Endothelial cell of umbilical vein (primary cell): ENCODE data around the gene GJA10.

Experiments used
- EZH2 ChIP-seq: IDR thresholded peaks from 2 replicates; pipeline ENCODE4 v1.6.1; 2012; ENCODE audit warnings: borderline replicate concordance, low read depth, mild to moderate bottlenecking, moderate library complexity, low read length, inconsistent platforms; ENCODE audit not compliant: severe bottlenecking
- JUN ChIP-seq: IDR thresholded peaks from 2 replicates; pipeline ENCODE4 v1.6.1; 2011; ENCODE audit warnings: borderline replicate concordance, low read depth; ENCODE audit not compliant: insufficient read length, insufficient read depth
- POLR2A ChIP-seq: IDR thresholded peaks from 2 replicates; pipeline ENCODE4 v1.6.1; 2012; ENCODE audit warnings: low read depth, mild to moderate bottlenecking, control low read depth, low read length
- POLR2AphosphoS5 ChIP-seq: IDR thresholded peaks from 2 replicates; pipeline ENCODE4 v1.6.1; 2012; ENCODE audit warnings: low read depth, mild to moderate bottlenecking, control low read depth, low read length, moderate library complexity; ENCODE audit not compliant: insufficient read depth
- TF ChIP-seq, protein P1 (sequence below), 2 donors: IDR thresholded peaks; 1 replicate in 1 of 2; 2 replicates in 1 of 2; pipeline ENCODE4 v1.5.1; 2011; ENCODE audit warnings: low read length in 2 of 2, mild to moderate bottlenecking in 2 of 2, moderate library complexity in 2 of 2, control low read depth in 1 of 2, inconsistent platforms in 1 of 2, low read depth in 1 of 2; ENCODE audit not compliant: insufficient read depth in 1 of 2; ENCODE audit errors: extremely low read depth in 1 of 2
- TF ChIP-seq, protein P2 (sequence below): IDR thresholded peaks from 2 replicates; pipeline ENCODE4 v1.6.1; 2011; ENCODE audit not compliant: insufficient read depth, insufficient read length

DNA sequence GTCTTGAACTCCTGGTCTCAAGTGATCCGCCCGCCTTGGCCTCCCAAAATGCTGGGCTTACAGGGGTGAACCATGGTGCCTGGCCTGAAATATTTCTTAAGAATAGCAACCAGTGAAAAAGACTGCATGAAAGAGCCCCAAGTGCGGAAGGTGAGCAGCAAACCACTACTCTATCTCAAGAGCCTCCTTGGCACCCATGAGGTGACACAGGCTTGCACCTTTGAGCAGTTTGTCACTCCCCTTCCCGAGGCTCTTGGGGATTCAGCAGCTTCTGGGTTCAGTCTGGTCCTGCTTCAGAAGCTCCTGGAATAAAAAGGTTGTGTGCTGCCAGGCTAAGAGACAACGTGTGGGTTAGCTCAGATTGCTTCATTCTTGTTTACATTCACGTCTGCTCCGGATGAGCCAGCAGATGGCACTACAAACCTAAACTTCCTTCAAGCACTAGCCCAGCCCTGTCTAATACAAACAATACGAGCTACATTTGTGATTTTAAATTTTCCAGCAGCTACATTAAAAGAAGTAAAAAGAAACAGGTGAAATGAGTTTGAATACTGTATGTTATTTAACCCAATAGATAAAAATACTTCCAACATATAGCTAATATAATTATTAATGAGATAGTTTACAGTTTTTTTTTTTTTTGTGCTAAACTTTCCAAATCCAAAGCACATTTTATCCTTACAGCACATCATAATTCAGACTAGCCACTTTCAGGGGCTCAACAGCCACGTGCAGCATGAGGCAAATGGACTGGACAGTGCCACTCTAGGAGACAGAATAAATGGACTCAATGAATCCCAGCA is 46.2 kb downstream of the GJA10 start:
- TF ChIP-seq, protein P1, sequence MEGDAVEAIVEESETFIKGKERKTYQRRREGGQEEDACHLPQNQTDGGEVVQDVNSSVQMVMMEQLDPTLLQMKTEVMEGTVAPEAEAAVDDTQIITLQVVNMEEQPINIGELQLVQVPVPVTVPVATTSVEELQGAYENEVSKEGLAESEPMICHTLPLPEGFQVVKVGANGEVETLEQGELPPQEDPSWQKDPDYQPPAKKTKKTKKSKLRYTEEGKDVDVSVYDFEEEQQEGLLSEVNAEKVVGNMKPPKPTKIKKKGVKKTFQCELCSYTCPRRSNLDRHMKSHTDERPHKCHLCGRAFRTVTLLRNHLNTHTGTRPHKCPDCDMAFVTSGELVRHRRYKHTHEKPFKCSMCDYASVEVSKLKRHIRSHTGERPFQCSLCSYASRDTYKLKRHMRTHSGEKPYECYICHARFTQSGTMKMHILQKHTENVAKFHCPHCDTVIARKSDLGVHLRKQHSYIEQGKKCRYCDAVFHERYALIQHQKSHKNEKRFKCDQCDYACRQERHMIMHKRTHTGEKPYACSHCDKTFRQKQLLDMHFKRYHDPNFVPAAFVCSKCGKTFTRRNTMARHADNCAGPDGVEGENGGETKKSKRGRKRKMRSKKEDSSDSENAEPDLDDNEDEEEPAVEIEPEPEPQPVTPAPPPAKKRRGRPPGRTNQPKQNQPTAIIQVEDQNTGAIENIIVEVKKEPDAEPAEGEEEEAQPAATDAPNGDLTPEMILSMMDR (IDR thresholded peaks at IDR 0.05; ENCODE audit: extremely low read depth in 1 of 2, insufficient read depth in 1 of 2, low read depth in 1 of 2, low read length in 2 of 2): peak; percentile 67
- TF ChIP-seq POLR2AphosphoS5 (no peak), JUN (no peak), EZH2 (no peak), POLR2A (no peak)
- TF ChIP-seq, protein P2, sequence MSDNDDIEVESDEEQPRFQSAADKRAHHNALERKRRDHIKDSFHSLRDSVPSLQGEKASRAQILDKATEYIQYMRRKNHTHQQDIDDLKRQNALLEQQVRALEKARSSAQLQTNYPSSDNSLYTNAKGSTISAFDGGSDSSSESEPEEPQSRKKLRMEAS: no peak
